Natural killer cell (primary cell): Measurements from ENCODE around the gene HOXC6. TPM values are rescaled to one million over a fixed set of nuclear protein-coding genes. Genes with fewer than 3 reads are reported as not detected.
"Not testable (repeated sequence)": the region's sequence is repeated elsewhere in the genome, so short reads cannot be mapped to it uniquely, and the experiment has no call there.

Experiments used
- ATAC-seq, 3 donors: fragments of 150-1000 bp in 2 of 3; fragments of 200-7000 bp in 1 of 3; cut with Tn5 transposase; 1 replicate in 1 of 3; 2 replicates in 2 of 3; pipeline ENCODE4 v1.10.0; 2021; ENCODE audit warnings: mild to moderate bottlenecking in 2 of 3, moderate library complexity in 2 of 3
- DNase-seq, 2 donors: peaks; one replicate each; pipeline versions ENCODE4 v3.0.0 to v3.0.0-alpha.2; 2013 to 2021; ENCODE audit warnings: mixed read lengths in 1 of 2
- H3K27ac ChIP-seq: one replicate; pipeline ENCODE4 v1.5.1; 2013; ENCODE audit warnings: mild to moderate bottlenecking, low read length
- H3K27me3 ChIP-seq: one replicate; pipeline ENCODE4 v1.6.1; 2013; ENCODE audit warnings: low read length; ENCODE audit not compliant: control insufficient read depth, insufficient read depth
- H3K36me3 ChIP-seq: one replicate; pipeline ENCODE4 v1.6.1; 2013; ENCODE audit warnings: low read length; ENCODE audit not compliant: control insufficient read depth, insufficient read depth
- H3K4me1 ChIP-seq: one replicate; pipeline ENCODE4 v1.6.1; 2013; ENCODE audit warnings: low read length; ENCODE audit not compliant: control insufficient read depth, insufficient read depth
- H3K4me3 ChIP-seq: one replicate; pipeline ENCODE4 v1.5.1; 2013; ENCODE audit warnings: low read length
- H3K9me3 ChIP-seq: one replicate; pipeline ENCODE4 v1.6.1; 2013; ENCODE audit warnings: low read length; ENCODE audit not compliant: control insufficient read depth, insufficient read depth
- H3K27ac Mint-ChIP-seq, 2 donors: one replicate each; pipeline ENCODE4 v1.8.0; 2022; ENCODE audit warnings: mild to moderate bottlenecking in 2 of 2, mixed read lengths in 2 of 2, moderate library complexity in 1 of 2
- H3K27me3 Mint-ChIP-seq, 2 donors: one replicate each; pipeline ENCODE4 v1.8.0; 2022; ENCODE audit warnings: low read depth in 2 of 2, mixed read lengths in 2 of 2
- H3K36me3 Mint-ChIP-seq: one replicate; pipeline ENCODE4 v1.8.0; 2022; ENCODE audit warnings: mixed read lengths
- H3K4me1 Mint-ChIP-seq, 2 donors: one replicate each; pipeline ENCODE4 v1.8.0; 2022; ENCODE audit warnings: mixed read lengths in 2 of 2
- H3K4me3 Mint-ChIP-seq: one replicate; pipeline ENCODE4 v1.8.0; 2022; ENCODE audit warnings: mild to moderate bottlenecking, moderate library complexity, mixed read lengths
- H3K9me3 Mint-ChIP-seq, 2 donors: one replicate each; pipeline ENCODE4 v1.8.0; 2022; ENCODE audit warnings: mixed read lengths in 2 of 2
- WGBS: methylation state at CpG from one replicate; pipeline ENCODE4 v1.1.7; 2013; ENCODE audit warnings: missing lambda C conversion rate; ENCODE audit not compliant: insufficient coverage; 5-methylcytosine and 5-hydroxymethylcytosine counted together
- intact Hi-C: fragments of 100-400 bp; cut with micrococcal nuclease; formaldehyde crosslinking; loops from one replicate; pipeline ENCODE4 v1.14.2; 2022
- total RNA-seq, 4 donors: library from RNA; stranded (reverse); fragments of 120-200 nt in 1 of 4; gene quantifications; one replicate each; pipeline versions ENCODE4 v1.2.3 to v1.2.4, GENCODE V29; 2013 to 2022
- TF ChIP-seq, protein P1 (sequence below): fragments of 200-600 bp; IDR thresholded peaks from one replicate; pipeline ENCODE4 v1.8.0; 2022; ENCODE audit warnings: antibody characterized with exemption

HOXC6 gene
- total RNA-seq, 3 donors from 2014 or later (not counting 1 experiment from before 2014, with no cell fraction given) = not detected

DNA sequence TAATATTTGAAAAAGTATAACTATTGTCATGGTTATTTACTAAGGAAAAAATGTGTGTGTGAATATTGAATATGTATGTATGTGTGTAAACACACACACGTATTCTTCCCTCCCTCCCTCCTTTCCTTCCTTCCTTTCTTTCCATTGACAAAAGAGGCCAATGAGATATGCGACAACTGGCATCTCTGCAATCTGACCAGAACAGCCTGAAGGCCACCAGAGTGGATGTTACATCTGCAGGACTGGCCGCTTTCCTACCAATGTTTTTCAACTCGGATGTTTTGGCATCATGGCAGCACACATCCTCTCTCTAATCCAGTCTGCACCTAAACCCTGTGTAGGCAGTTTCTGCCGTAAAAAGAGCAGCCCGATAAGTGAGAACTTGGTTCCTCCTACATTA is 46.1 kb downstream of the HOXC6 start:
- no peak for ATAC-seq
- Histone ChIP-seq H3K27me3 (peaks cover 6% of the 10 kb centered on the region), H3K4me3 (no peak overlapping the region), H3K4me1 (no peaks in the 10 kb centered on the region), H3K27ac (no peak overlapping the region), H3K36me3 (no peaks in the 10 kb centered on the region), H3K9me3 (no peaks in the 10 kb centered on the region)
- no peak overlapping the region for H3K27ac Mint-ChIP-seq
- H3K4me1 Mint-ChIP-seq = peaks cover 0 to 5% of the 10 kb centered on the region in 2 donors
- H3K9me3 Mint-ChIP-seq = no peaks in the 10 kb centered on the region
- H3K4me3 Mint-ChIP-seq = no peak overlapping the region
- no peaks in the 10 kb centered on the region for H3K36me3 Mint-ChIP-seq
- no peak for DNase-seq
- 90% methylated on average over 3 of the region's 6 CpGs for WGBS
- TF ChIP-seq, protein P1, sequence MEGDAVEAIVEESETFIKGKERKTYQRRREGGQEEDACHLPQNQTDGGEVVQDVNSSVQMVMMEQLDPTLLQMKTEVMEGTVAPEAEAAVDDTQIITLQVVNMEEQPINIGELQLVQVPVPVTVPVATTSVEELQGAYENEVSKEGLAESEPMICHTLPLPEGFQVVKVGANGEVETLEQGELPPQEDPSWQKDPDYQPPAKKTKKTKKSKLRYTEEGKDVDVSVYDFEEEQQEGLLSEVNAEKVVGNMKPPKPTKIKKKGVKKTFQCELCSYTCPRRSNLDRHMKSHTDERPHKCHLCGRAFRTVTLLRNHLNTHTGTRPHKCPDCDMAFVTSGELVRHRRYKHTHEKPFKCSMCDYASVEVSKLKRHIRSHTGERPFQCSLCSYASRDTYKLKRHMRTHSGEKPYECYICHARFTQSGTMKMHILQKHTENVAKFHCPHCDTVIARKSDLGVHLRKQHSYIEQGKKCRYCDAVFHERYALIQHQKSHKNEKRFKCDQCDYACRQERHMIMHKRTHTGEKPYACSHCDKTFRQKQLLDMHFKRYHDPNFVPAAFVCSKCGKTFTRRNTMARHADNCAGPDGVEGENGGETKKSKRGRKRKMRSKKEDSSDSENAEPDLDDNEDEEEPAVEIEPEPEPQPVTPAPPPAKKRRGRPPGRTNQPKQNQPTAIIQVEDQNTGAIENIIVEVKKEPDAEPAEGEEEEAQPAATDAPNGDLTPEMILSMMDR = no peak
- intact Hi-C loops = no loop called here
- peaks cover 0 to 15% of the 10 kb centered on the region in 2 donors for H3K27me3 Mint-ChIP-seq

DNA sequence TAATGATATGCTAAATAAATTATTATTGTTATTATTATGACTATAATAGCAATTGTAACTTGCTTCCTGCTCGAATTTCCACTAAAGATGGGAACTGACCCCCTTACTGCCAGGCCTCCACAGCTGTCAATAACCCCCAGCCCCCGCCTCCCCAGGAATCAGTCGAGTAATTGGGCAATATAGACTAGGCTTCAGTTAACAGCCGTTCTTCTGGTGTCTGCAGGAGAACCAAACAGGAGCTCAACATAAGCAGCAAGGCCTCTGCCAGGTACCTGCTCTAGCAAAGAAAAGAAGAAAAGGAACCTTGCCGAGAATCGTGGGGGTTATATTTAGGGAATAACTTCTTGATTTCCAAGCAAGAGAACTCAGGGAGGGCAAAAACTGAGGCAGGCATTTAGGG is 47.2 kb downstream of the HOXC6 start:
- Histone ChIP-seq H3K27me3 (peaks cover 6% of the 10 kb centered on the region), H3K36me3 (no peaks in the 10 kb centered on the region), H3K9me3 (no peaks in the 10 kb centered on the region), H3K4me1 (peaks cover 1% of the 10 kb centered on the region), H3K27ac (no peak overlapping the region), H3K4me3 (no peak overlapping the region)
- Mint-ChIP-seq H3K4me1 (peaks cover 2 to 8% of the 10 kb centered on the region in 2 donors), H3K27ac (no peak overlapping the region), H3K36me3 (no peaks in the 10 kb centered on the region), H3K4me3 (no peak overlapping the region), H3K27me3 (peaks cover 0 to 15% of the 10 kb centered on the region in 2 donors), H3K9me3 (no peaks in the 10 kb centered on the region)
- intact Hi-C loops = no loop called here
- WGBS = 76% methylated on average over 5 of the region's 6 CpGs
- TF ChIP-seq, protein P1 = no peak
- ATAC-seq (no peak), DNase-seq (no peak)

DNA sequence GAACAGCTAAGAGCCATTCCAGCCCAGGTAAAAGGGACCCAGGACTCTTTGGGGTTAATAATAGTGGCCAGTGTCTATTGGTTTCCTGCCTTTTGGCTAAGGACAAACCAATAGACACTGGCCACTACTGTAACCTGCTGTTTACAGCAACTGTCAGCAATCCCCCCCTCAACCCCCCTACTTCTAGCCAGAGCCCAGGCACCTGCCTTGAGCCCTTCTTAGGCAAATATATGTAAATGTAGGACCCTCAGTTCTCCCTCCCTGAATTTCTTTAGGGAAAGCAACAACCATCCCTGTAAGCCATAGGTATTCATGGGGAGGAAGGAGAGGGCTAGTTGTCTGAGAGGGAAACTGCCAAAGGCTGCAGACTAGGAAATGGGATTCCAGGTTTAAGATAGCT is 47.7 kb downstream of the HOXC6 start:
- H3K27ac ChIP-seq = no peak overlapping the region
- DNase-seq = no peak
- peaks cover 7% of the 10 kb centered on the region for H3K4me1 ChIP-seq
- H3K9me3 ChIP-seq = no peaks in the 10 kb centered on the region
- Mint-ChIP-seq H3K4me3 (no peak overlapping the region), H3K27me3 (peaks cover 0 to 15% of the 10 kb centered on the region in 2 donors), H3K27ac (no peak overlapping the region), H3K9me3 (no peaks in the 10 kb centered on the region), H3K4me1 (peaks cover 8 to 14% of the 10 kb centered on the region in 2 donors), H3K36me3 (no peaks in the 10 kb centered on the region)
- H3K36me3 ChIP-seq = no peaks in the 10 kb centered on the region
- TF ChIP-seq, protein P1 = no peak
- intact Hi-C loops = no loop called here
- ATAC-seq = no peak
- peaks cover 5% of the 10 kb centered on the region for H3K27me3 ChIP-seq
- no peak overlapping the region for H3K4me3 ChIP-seq

DNA sequence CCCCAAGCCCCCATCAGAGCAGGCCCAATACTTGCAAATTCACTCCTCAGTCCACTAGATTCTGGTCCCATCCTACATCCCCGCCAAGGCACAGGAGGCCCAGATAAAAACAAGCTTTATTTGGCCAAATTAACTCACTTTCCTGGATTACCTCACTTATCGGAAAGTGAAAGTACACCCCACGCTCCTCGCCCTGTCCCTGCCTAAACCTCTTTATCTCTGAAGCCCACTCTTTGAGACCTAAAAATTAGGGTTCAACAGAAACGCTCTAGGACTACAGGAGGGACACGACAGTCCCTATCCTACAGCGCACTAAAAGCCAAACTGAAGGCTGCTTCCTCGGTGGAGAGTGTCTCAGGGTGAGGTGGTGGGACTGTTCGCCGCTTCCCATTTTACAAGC is 49.6 kb downstream of the HOXC6 start:
- H3K27ac Mint-ChIP-seq, H3K36me3 ChIP-seq, DNase-seq, intact Hi-C loops, H3K4me3 ChIP-seq, H3K9me3 Mint-ChIP-seq, ATAC-seq, H3K27ac ChIP-seq, H3K36me3 Mint-ChIP-seq, H3K27me3 ChIP-seq, H3K9me3 ChIP-seq, H3K4me3 Mint-ChIP-seq: not testable (repeated sequence)
- peaks cover 16% of the 10 kb centered on the region for H3K4me1 ChIP-seq
- H3K27me3 Mint-ChIP-seq = peaks cover 0 to 13% of the 10 kb centered on the region in 2 donors
- peaks cover 27 to 29% of the 10 kb centered on the region in 2 donors for H3K4me1 Mint-ChIP-seq
- WGBS = 84% methylated on average over 10 of the region's 10 CpGs

DNA sequence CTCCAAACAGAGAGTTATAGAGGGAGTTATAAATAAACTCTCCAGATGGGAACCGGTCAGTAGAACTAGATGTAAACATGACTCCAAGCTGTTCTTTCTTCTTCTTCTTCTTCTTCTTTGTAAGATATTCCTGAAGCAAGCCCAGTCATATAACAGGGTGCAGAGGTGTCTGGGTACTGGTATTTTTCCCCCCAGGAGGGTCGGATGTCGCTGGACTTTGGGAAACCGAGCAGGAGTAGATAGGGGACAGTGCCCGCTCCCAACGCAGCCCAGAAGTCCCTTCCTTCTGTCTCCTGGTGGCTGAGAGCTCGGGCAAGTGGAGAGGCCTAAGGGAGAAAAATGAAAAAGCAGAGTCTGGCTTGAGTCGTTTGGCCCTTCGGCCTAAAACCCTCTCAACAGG is 50.9 kb downstream of the HOXC6 start:
- H3K9me3 Mint-ChIP-seq, H3K36me3 ChIP-seq, DNase-seq, intact Hi-C loops, H3K27ac ChIP-seq, ATAC-seq, H3K27me3 Mint-ChIP-seq, H3K36me3 Mint-ChIP-seq, H3K27me3 ChIP-seq, H3K4me3 ChIP-seq, H3K9me3 ChIP-seq: not testable (repeated sequence)
- 97% methylated on average over 8 of the region's 9 CpGs for WGBS
- peaks cover 22% of the 10 kb centered on the region for H3K4me1 ChIP-seq
- Mint-ChIP-seq H3K4me1 (peaks cover 36 to 38% of the 10 kb centered on the region in 2 donors), H3K27ac (peak overlapping the region; percentile 44 to 99), H3K4me3 (peak overlapping the region; percentile 38)
